ENCODE data around the gene SMC1B. TPM values are rescaled to one million over a fixed set of nuclear protein-coding genes. Genes with fewer than 3 reads are reported as not detected.

Gene SMC1B
- total and polyA plus RNA-seq, 2 experiments from 2014 or later = 0.10 TPM; not detected in 1

- TF ChIP-seq REST (IDR thresholded peaks at IDR 0.05; ENCODE audit: unreplicated experiment) (no peak), NANOG (IDR thresholded peaks at IDR 0.05; ENCODE audit: borderline replicate concordance) (no peak), CREB1 (CRISPR knock-in tag; IDR thresholded peaks at IDR 0.05; ENCODE audit: low read depth) (no peak), CTCF (conservative IDR thresholded peaks at IDR 0.05; ENCODE audit: low read depth in 2 of 2) (no peak)
These were observed 101.0 kb downstream of the SMC1B start (continued) for GRCh38 chr22:45312415-45312814.

GRCh38 chr22:45310977-45311531 is 102.3 kb downstream of the SMC1B start:
- peak overlapping the region; percentile 95 for H3K4me3 ChIP-seq
- peaks cover 6% of the 10 kb centered on the region; the same call in 2 of the 3 replicates for H3K36me3 Mint-ChIP-seq (ENCODE audit: low read depth)
- peaks cover 14% of the 10 kb centered on the region for H3F3A ChIP-seq (replicated peaks; ENCODE audit: low read depth)
- no peaks in the 10 kb centered on the region; the same call in 1 of the 2 replicates for H3K27me3 ChIP-seq (ENCODE audit: insufficient read depth)
- H3K36me3 ChIP-seq (ENCODE audit: insufficient read depth) = no peaks in the 10 kb centered on the region
- peaks cover 12% of the 10 kb centered on the region for H4K20me1 ChIP-seq (replicated peaks; ENCODE audit: insufficient read depth)
- H3K27me3 Mint-ChIP-seq (ENCODE audit: insufficient read depth, low read depth, poor library complexity) = peaks cover 23% of the 10 kb centered on the region
- ATAC-seq = no peak
- no peak for DNase-seq (ENCODE audit: low spot score)
- peaks cover 30% of the 10 kb centered on the region for H3K4me1 Mint-ChIP-seq
- peaks cover 20% of the 10 kb centered on the region for H3K4me1 ChIP-seq (ENCODE audit: insufficient read depth)
- peak overlapping the region; percentile 97 for H3K4me2 ChIP-seq
- H3K9me2 ChIP-seq (ENCODE audit: insufficient read depth) = 0 out of 2 replicates have a peak, but pooled peaks cover 3% of the 10 kb centered on the region
- H3K9me3 Mint-ChIP-seq = no peaks in the 10 kb centered on the region
- no peak overlapping the region for H3K27ac ChIP-seq (ENCODE audit: low read depth)
- H2AFZ ChIP-seq = no peak overlapping the region
- H3K4me3 Mint-ChIP-seq = peak overlapping the region; percentile 84
- peaks cover 54% of the 10 kb centered on the region for H3K79me2 ChIP-seq (replicated peaks; ENCODE audit: insufficient read depth)
- no peak overlapping the region for H3K27ac Mint-ChIP-seq
- TF ChIP-seq ZNF331 (CRISPR knock-in tag; IDR thresholded peaks at IDR 0.05; ENCODE audit: low read depth) (no peak), NANOG (IDR thresholded peaks at IDR 0.05; ENCODE audit: borderline replicate concordance) (no peak), EZH2 (IDR thresholded peaks at IDR 0.05; ENCODE audit: low read depth, unreplicated experiment) (no peak), ETS1 (IDR thresholded peaks at IDR 0.05) (no peak), EZH2phosphoT487 (IDR thresholded peaks at IDR 0.05; ENCODE audit: unreplicated experiment) (no peak), POLR2AphosphoS5 (IDR thresholded peaks at IDR 0.05; ENCODE audit: low read depth) (no peak)
- TF ChIP-seq, protein P1, sequence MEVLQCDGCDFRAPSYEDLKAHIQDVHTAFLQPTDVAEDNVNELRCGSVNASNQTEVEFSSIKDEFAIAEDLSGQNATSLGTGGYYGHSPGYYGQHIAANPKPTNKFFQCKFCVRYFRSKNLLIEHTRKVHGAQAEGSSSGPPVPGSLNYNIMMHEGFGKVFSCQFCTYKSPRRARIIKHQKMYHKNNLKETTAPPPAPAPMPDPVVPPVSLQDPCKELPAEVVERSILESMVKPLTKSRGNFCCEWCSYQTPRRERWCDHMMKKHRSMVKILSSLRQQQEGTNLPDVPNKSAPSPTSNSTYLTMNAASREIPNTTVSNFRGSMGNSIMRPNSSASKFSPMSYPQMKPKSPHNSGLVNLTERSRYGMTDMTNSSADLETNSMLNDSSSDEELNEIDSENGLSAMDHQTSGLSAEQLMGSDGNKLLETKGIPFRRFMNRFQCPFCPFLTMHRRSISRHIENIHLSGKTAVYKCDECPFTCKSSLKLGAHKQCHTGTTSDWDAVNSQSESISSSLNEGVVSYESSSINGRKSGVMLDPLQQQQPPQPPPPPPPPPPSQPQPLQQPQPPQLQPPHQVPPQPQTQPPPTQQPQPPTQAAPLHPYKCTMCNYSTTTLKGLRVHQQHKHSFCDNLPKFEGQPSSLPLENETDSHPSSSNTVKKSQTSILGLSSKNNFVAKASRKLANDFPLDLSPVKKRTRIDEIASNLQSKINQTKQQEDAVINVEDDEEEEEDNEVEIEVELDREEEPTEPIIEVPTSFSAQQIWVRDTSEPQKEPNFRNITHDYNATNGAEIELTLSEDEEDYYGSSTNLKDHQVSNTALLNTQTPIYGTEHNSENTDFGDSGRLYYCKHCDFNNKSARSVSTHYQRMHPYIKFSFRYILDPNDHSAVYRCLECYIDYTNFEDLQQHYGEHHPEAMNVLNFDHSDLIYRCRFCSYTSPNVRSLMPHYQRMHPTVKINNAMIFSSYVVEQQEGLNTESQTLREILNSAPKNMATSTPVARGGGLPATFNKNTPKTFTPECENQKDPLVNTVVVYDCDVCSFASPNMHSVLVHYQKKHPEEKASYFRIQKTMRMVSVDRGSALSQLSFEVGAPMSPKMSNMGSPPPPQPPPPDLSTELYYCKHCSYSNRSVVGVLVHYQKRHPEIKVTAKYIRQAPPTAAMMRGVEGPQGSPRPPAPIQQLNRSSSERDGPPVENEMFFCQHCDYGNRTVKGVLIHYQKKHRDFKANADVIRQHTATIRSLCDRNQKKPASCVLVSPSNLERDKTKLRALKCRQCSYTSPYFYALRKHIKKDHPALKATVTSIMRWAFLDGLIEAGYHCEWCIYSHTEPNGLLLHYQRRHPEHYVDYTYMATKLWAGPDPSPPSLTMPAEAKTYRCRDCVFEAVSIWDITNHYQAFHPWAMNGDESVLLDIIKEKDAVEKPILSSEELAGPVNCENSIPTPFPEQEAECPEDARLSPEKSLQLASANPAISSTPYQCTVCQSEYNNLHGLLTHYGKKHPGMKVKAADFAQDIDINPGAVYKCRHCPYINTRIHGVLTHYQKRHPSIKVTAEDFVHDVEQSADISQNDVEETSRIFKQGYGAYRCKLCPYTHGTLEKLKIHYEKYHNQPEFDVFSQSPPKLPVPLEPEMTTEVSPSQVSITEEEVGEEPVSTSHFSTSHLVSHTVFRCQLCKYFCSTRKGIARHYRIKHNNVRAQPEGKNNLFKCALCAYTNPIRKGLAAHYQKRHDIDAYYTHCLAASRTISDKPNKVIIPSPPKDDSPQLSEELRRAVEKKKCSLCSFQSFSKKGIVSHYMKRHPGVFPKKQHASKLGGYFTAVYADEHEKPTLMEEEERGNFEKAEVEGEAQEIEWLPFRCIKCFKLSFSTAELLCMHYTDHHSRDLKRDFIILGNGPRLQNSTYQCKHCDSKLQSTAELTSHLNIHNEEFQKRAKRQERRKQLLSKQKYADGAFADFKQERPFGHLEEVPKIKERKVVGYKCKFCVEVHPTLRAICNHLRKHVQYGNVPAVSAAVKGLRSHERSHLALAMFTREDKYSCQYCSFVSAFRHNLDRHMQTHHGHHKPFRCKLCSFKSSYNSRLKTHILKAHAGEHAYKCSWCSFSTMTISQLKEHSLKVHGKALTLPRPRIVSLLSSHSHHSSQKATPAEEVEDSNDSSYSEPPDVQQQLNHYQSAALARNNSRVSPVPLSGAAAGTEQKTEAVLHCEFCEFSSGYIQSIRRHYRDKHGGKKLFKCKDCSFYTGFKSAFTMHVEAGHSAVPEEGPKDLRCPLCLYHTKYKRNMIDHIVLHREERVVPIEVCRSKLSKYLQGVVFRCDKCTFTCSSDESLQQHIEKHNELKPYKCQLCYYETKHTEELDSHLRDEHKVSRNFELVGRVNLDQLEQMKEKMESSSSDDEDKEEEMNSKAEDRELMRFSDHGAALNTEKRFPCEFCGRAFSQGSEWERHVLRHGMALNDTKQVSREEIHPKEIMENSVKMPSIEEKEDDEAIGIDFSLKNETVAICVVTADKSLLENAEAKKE (CRISPR knock-in tag; IDR thresholded peaks at IDR 0.05) = no peak
